GM10847 (cell line): Measurements from ENCODE around the gene ZNF132.

Experiments used
- POLR2A ChIP-seq: IDR thresholded peaks from 2 replicates; pipeline ENCODE4 v1.6.1; 2011; ENCODE audit not compliant: insufficient read length; ENCODE audit errors: extremely low read depth

The ZNF132 gene

DNA sequence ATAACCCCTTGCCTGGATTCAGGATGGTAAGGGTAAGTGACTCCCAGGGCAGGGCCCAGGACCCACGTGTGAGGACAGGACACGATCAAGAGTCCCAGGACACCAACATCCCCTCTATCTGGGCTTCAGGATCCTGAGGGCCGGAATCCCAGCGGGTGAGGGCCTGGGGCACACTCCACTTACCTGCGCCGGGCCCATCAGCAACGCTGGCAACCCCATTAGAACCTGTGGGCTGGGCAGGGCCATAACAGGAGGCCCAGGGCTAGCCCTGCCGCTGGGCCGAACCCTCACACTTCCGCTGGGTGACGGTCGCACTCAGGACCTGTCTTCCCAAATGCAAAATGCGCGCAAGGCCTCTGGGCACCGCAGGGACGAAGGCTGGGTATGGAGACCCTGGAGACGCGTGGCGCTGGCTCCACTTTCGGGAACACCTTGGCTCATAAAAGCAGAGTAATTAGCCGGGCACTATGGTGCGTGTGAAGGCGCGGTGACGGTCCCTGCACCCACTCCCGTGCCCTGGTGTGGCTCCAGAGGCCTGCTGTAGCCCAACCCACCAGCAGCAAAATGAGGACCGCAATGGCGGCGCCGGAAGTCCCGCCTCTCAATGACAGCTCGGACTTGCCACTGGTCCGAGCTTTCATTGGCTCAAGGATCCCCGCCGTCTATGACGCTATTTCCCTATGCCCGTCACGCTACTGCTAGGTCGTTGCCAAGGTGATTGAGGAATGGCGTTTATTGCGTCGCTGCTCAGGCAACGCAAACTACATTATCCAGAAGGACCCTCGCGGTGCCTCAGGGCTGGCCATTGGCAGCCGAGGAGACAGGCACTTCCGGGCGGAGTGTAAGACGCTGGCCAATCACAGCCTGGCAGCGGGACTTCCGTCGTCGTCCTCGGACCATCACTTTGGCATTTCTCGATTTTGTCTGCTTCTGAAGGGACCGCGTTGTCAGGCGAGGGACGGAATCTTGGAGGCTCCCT is at the start of gene ZNF132:
Gene ZNF132, minus strand, starts transcription at position 578 of the 979 bp plus-strand sequence. Its CDS starts 332 bp downstream, at position 246.
- TF ChIP-seq POLR2A, result peak; percentile 56

DNA sequence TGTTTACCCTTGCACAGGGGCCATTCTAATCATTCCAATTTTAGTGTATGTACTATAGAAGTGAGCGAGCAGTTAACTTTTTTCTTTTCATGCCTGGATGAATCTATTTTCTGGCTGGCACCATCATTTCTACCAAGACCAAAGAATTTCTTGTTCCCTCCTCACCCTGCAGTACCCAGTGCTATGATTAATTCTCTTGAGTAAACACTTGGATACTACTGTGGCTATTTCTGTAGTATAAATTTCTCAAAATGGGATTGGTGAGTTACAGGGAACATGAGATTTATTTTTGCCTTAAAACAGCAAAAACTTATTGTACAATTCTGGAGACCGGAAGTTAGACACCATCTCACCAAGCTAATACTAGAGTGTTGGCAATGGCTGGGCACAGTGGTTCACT is 43.8 kb upstream of the ZNF132 start:
- TF ChIP-seq POLR2A, result no peak

DNA sequence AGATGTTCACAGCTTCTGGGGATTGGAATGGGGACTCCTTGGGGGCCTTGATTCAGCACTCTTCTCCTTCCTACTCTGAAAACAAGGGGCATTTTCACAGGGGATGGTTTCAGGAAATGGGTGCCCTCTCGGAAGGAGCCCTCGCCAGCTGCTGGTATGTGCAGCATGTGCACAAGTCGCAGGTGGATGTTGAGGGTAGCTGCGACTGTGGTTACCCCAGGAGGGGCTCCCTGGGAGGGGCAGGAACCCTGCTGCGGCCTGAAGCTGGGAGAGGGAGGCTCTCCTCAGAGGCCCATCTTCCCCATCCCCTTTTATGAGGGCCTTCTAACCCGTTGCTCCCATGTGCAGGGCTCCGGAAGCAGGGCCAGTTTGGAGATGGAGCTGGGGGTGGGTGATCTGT is 42.4 kb upstream of the ZNF132 start:
- TF ChIP-seq POLR2A, result no peak

DNA sequence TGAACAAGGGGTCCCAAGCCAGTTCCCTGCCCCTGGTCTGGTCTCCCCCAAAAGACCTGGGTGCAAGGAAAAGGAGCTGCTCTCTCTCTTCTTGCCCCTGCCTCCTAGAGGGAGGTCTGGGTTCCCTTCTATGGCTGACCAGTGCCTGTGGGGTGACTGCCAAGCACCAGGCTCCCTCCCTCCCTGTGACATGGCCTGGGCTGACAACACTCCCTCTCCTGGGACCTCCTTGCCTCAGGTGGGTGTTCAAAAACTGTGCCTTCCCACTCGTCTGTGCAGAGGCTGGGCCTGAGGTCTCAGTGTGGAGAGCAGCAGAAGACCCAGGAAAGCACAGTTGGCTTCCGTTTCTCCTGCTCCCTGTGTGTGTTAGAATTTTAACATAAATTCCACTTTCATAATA is 40.9 kb upstream of the ZNF132 start:
- no peak for TF ChIP-seq POLR2A

DNA sequence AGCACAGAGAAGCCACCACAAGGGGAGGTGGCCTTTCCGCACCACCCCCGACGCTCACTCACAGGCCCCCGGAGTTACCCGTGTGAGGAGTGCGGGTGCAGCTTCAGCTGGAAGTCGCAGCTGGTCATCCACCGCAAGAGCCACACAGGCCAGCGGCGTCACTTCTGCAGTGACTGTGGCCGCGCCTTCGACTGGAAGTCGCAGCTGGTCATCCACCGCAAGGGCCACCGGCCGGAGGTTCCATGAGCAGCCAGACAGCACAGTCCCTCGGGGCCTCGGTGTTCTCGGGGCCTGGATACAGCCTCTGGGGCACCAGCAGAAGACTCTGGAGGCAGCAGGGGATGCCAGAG is 40.5 kb upstream of the ZNF132 start:
- TF ChIP-seq POLR2A, result no peak

DNA sequence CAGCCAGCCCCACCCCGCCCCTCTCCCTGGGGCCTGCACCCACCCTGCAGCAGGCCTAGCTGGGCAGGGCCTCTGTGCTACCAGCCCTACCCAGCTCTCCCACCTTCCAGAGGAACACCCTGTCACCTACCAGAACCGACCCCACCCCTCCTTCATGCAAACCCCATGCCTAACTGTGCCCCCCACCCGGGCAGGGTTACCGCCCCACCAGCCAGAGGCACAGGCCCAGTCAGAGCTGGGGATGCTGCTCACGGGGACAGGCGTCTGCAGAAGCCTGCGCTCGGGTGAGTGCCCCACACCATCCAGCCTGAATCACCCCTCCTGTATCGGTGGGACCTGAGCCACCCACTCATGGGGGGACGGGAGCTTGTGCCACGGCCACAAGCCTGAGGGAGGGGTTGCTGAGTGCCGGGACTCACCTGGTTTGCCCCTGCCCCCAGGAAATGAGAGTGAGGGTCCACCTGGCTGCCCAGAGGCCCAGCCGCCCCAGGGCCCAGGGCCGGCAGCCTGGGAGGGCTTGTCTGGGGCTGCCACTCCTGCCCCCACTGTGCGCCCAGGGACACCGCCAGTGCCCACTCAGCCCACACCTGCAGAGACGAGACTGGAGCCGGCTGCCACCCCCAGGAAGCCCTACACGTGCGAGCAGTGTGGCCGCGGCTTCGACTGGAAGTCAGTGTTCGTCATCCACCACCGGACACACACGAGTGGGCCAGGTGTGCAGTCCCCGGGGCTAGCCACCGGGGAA is 40.0 kb upstream of the ZNF132 start:
- TF ChIP-seq POLR2A, result no peak

DNA sequence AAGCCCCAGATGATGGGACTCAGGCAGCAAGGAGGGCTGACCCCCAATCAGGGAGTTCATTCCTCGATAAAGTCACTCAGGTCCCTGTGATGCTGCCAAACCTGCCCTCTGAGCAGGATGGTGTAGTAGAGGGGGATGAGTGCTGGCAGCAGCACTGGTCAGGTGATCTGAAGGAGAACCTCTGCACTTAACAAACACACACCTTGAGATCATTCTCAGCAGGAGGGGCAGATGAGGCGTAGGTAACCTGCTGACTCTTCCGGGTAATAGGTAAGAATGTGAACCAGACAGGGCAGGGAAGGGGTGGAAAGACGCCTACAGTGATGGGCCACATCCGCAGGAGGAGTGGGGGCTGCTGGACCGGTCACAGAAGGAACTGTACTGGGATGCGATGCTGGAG is 39.4 kb upstream of the ZNF132 start:
- TF ChIP-seq POLR2A, result no peak

DNA sequence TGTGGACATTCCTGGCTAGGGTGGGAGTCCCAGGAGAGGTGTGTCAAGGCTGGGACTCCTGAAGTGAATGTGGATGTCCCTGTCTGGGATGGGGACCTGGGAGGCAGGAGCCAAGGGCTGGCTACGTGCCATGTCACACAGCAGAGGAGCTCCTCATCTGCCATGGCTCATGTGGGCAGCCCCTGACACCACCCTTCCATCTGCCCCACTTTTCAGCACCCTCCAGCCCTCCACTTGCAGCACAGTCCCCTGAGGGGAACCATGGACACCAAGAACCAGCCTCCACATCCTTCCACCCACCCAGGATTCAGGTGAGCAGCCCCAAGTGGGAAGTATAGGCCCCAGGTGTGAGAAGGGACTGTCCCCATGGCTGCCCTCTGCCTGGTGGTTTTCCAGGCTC is 37.9 kb upstream of the ZNF132 start:
- no peak for TF ChIP-seq POLR2A

DNA sequence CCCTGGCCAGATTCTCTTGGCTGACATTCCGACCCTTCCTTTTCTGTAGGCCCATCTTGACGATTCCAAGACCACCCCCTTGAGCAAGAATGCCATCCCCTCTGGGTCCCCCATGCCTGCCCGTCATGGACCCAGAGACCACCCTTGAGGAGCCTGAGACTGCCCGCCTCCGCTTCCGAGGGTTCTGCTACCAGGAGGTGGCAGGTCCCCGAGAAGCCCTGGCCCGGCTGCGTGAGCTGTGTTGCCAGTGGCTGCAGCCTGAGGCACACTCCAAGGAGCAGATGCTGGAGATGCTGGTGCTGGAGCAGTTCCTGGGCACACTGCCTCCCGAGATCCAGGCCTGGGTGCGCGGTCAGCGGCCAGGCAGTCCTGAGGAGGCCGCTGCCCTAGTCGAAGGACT is 37.2 kb upstream of the ZNF132 start:
- TF ChIP-seq POLR2A, result no peak

DNA sequence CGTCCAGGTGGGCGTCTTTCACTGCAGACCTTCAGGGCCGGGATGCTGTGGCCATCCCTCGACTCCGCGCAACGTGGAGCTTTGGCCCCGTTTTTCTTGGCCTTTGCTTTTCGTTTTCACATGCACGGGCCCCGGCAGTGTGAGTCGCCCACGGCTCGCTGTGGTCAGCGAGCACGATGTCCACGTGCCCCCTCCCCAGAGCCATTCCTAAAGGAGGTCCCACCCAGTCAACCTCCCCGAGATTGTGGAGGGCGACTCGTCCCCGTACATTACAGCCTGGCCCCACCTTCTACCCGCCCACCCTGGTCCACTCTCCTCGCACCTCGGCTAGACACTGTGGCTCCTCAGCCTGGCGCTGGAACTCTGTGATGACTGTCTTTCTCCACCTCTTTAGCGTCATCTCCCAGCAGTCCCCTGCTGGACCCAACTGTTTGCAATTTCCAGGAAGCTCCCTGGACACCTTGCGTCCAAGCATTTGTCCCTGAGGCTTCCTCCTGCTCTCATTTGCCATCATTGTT is 36.6 kb upstream of the ZNF132 start:
- TF ChIP-seq POLR2A, result no peak

DNA sequence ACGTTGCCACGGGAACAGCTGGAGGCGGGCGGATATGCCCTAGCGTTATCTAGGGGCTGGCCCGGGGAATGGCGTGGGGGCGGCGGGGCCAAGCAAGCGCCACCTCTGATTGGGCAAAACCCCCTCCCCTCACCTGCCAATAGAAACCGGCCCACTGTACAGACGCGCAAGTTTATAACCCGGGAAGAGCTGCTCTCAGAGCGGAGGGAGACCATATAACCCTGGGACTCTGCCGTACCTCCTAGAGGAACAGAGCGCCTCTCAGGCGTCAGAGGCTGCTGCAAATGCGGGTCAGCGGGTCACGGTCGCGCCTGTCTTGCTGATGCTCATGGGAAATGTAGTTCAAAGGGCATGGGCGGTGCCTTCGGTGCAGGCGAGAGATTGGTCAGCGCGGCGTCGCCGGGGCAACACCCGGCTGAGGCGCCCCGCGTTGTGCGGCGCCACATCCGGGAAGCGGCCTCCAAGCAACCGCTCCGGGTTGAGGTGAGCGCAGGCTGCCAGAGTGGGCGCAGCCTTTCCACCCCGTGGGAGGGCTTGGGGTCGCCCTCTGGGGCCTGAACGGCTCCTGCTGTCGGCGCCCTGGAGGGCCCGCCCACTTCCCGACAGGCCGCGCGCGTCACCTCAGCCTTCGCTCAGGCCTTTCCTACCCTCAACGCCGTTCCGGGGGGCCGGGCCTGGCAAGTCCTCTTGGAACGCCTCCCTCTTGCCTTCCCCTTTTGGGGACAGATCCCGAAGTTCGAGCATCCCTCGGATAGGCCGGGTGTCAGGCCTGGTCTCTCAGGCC is 36.0 kb upstream of the ZNF132 start, which contains the start of gene ZNF446:
Gene ZNF446, plus strand, starts transcription at position 639 of the 784 bp plus-strand sequence. CDS start 867 bp downstream, outside the sequence.
- TF ChIP-seq POLR2A, result peak; percentile 61

DNA sequence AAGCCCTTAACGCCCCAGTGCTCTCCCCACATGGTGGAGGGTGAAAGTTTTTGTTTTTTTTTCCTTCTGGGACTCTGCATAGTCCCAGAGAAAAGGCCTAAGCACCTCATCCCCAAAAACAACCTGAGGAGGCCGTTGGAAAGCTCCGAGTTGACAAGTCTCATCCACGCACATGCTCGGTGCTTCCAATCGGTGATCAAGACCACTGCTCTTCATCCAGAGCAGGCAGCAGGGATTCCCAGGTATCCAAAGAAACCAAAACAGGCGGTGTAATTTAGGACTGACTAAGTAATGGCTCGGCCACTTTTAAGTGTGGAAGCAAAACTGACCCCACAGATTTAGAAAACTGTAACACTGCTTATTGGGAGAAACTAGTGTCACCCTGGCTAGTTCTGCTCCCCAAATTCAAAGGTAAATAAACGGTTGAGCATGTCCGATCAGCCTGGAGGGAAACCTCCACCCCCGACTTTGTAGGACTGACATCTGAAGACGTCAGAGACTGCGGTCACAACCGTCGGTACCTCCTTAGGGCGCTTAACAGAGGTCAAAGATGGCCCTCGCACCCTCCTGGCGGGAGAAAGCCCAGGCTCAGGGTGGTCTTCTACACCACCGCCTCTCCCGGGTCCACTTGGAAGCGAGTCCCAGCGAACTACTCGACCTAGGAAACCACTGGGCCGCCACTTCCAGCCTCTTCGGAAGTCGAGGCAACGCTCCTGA is 35.2 kb upstream of the ZNF132 start:
- TF ChIP-seq POLR2A, result no peak

DNA sequence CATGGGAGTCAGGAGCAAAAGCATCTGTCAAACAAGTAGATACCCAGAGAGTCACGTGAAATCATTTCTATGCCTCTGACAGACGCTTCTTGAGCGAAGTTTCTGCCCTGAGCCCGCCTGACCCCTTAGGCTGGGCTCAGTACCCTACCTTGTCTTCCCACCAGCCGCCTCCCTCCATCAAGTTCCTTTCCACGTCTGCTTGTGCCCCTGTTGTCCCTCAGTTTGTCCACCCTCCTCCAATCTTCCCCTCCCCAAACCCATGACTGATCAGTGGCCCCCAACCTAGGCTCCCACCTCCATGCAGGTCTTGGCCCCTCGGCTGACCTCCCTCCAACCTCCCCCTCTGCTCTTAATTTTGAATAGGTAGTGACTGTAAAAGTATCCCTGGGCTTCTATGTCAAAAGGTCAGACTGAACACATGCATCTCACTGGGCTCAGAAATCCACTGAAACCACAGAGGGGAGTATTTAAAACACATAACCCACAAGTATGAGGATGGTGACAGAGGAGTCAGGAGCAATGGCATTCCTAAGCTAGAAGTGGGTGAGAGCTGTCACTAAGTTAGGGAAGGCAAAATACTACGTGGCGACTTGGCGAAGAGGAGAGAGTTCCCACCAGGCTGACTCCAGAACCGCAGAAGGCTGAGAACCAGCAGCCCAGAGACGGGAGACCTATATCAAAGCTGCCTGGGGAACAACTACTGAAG is 34.5 kb upstream of the ZNF132 start:
- TF ChIP-seq POLR2A, result no peak

DNA sequence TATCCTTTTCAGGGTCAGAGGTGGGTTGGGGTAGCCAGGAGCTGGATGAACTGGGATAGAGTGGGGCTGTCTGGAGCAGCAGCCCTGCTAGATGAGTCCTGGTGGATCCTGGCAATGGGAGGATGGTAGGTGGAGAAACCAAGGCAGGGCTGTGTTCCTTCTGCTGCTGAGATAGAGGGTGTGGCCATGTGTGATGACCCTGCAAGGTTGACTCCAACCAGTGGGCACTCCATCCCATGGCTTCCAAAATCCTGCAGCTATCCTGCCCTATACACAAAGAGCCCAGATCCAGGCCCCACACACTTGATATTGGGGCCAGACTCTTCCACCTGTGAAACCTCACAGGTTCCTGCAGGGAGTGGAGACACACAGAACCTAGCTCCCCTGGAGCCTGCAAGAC is 33.8 kb upstream of the ZNF132 start:
- TF ChIP-seq POLR2A, result no peak
